Stimulated activated CD4-positive, alpha-beta T cell treated with anti-CD3 and anti-CD28 coated beads, Interleukin-15, amount 100 ng/mL, for 24 hours (primary cell): ENCODE data around the gene CLCA1.
A peak's percentile ranks its signal among the peaks of the same experiment; 100 is the strongest.

Experiments used
- DNase-seq: peaks from one replicate; pipeline ENCODE4 v3.0.0-alpha.2; 2020

CLCA1 gene

DNA sequence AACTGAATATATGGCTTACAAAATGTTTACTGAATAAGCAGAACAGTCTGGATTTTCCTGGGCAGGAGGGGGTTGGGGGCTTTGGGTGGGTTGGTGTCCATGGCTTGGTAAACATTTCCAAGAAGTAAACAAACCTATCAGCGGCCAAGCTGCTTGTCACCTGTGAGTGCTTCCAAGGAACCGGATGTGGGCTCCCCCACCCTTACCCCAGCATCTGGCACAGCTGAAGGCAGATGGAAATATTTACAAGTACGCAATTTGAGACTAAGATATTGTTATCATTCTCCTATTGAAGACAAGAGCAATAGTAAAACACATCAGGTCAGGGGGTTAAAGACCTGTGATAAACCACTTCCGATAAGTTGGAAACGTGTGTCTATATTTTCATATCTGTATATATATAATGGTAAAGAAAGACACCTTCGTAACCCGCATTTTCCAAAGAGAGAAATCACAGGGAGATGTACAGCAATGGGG is at the start of gene CLCA1:
Gene CLCA1, plus strand, starts transcription at position 427 of the 477 bp plus-strand sequence. Its CDS starts 45 bp downstream, at position 472.
- no peak for DNase-seq

DNA sequence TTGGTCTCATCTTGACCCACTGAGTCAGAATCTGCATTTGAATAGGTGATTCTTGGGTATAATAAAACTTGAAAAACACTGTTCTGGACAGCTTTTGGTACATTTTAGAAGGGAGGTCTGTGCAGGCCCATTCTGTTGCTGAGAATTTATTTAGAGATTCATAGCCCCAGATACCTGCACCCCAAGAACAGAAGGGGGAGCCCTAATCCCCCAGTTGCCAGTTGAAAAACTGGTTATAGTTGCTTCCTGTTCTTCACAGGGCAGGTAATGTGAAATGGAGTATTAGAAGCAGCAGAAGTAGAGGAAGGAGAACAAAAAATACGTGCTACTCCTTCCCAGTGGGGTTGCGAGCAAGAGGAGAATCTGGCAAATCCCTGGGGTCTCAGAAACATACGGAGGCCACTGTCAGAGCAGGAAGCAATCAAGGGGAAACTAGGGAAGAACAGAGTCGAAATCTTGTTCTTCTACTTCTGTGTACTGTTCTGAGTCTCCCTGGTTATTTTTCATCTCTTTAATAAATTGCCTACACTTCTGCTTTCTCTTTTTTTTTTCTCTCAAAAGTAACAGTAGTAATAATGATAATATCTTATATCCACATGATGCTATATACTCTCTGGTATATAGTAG is 49.3 kb upstream of the CLCA1 start:
- DNase-seq: peak; percentile 46

DNA sequence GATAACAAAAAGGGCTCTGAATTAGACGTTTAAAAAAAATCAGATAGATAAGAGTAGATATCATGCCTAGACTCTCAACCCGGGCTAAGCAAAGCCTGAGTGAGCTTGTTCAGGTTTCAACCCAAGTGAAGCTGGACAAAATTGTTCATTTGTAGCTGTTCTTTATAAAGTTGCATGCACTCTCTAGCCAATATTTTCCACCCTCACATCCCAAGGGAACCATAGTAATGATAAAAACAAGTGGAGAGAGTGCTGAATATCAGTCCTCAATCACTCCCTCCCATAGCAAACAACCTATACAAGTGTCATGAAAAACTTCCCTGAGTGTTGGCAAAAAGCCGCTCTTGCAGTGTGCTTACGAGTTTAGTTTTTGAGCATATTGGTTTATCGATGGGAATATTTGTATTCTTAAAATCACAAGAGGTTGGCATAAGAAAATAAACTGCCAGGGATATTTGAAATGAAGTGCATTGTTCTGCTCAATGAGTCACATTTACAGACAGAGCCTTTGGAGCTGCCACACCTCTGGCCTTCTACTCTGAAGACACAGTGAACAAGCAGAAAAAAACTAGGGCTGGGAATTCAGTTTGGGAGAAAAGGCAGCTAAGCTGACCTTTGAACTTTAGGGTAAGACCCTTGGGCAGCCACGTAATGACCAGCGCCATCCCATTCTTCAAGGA is 47.0 kb upstream of the CLCA1 start:
- DNase-seq: no peak

DNA sequence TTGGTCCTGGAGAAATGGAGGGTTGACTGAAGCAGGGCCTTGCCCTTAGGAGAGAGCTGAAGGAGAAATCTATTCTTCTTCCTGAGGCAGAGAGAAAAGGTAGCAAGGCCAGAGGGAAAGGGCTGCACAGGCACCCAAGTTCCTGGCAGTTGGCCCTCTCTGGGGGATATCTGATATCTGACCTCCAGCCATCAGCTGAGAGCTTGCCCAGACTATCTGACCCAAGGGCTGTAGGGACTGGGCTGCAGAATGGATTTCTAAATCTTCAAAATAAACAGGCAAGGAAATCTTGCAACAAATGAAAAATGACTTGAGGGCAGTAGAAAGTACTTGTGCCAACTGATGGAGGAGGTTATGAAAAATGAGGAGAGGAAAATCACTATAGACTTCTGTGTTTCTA is 45.3 kb upstream of the CLCA1 start:
- DNase-seq: no peak

DNA sequence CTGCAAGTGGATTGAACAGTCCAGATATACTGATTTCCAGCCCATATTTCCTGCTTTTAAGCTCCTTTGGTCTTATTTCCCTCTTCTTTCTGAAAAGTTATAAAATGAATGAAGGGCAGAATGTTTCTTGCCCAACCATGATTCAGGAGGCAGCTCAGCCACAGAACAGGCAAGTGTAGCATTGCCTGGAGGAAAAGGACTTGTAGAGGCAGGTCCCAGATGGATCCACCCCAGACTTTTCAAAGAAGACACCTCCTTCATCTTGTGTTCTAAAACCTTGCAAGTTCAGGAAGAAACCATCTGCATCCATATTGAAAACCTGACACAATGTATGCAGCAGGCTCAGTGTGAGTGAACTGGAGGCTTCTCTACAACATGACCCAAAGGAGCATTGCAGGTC is 44.9 kb upstream of the CLCA1 start, which contains the start of gene CLCA2:
Gene CLCA2, plus strand, starts transcription at position 299 of the 400 bp plus-strand sequence. Its CDS starts 77 bp downstream, at position 376.
- no peak for DNase-seq

DNA sequence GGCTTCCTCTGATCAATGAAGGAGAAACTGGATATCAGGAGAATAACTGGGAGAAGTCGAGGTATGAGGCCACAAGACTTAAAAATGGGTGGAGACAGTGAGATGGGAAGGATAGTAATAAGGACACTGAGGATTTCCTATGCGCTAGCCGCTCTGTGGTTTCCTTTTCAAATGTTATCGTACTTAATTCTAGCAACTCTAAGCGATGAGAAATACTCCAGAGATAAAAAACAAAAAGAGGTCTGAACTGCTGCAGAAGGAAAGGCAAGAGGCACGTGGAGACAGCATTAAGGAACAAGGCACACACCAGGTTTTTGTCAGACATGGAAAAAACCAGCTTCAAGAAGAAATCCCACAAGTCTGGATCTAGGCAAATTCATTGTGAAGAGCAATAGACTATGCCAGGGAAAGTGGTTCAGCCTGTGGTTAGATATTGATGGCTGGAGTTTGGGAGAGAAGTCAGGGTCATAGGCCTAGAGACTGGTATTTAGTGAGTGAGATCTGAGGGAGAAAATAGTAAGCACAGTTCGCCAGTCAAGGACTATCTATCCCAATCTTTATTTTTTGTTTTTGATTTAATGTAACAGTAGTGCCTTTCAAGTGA is 39.5 kb upstream of the CLCA1 start:
- DNase-seq: no peak

GRCh38 chr1:86429835-86430234 is 38.9 kb upstream of the CLCA1 start:
- no peak for DNase-seq

GRCh38 chr1:86430376-86430775 is 38.4 kb upstream of the CLCA1 start:
- DNase-seq: no peak

DNA sequence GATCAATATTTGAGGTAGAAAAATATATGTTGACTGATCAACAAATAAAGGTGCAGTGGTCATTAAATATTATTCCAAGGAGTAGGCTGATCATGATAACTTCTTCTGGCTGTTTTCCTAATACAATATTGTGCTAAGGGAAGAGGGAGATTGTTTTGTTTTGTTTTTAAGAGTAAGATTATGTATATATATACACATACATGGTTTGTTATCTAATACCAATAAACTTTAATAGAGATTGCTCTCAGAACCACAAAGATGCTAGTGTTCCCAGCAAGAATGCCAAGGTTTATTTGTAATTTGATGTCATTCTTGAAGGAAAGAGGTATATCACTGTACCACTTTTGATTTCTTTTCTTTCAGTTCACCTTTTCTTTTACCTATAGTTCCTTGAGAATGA is 34.7 kb upstream of the CLCA1 start:
- DNase-seq: no peak

DNA sequence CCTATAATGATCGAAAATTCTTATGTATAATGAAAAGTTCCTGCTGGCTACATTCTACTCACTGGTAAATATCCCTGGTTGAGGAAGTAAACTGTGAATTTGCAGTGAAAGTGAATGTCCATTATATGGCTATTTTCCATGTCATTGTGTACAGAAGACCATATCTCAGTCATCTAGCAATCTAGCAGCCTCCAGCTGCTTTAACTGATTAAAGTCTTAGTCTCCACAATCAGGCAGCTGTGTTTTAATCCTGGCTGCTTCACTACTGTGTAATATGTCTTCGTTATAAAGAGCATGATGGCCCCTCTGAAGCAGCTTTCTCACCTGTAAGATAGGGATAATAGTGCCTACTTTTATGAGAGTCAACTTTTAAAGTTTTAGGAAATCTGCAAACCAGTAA is 33.4 kb upstream of the CLCA1 start:
- no peak for DNase-seq

DNA sequence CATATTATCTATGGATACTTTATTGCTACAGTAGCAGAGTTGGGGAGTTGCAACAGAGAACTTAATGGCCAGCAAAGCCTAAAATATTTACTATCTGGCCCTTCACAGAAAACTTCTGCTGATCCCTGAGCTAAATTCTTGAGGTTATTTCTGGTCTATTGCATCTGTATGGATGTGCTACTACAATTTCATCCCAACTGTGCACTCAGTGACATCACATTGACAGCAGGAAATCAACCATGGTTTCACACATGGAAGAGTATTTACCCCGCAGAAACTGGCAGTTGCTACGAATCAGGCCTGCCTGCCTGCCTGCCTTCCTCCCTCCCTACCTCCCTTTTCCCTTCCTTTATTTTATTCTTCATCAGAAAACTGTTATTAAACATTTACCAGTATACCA is 32.7 kb upstream of the CLCA1 start:
- DNase-seq: no peak

DNA sequence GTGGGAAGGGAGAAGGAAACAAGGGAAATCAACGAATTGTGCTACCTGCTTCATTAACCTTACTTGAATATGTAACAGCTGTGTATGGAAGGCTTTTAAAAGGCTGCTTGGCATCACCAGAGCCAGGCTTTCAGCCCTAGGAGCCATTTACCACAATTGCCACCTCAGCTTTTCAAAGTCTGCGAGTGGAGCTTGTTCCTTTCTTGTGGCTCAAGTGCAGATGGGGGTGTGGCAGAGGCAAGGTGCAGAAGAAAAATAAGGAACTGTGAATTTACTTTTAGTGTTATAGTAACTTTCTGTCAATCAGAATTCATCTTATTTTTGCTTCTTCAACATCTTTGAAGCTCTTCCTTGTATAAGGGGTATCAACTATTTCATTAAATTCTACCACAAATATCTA is 27.1 kb upstream of the CLCA1 start:
- DNase-seq: no peak

GRCh38 chr1:86441997-86442396 is 26.7 kb upstream of the CLCA1 start:
- DNase-seq: no peak

GRCh38 chr1:86445919-86446318 is 22.8 kb upstream of the CLCA1 start:
- no peak for DNase-seq

DNA sequence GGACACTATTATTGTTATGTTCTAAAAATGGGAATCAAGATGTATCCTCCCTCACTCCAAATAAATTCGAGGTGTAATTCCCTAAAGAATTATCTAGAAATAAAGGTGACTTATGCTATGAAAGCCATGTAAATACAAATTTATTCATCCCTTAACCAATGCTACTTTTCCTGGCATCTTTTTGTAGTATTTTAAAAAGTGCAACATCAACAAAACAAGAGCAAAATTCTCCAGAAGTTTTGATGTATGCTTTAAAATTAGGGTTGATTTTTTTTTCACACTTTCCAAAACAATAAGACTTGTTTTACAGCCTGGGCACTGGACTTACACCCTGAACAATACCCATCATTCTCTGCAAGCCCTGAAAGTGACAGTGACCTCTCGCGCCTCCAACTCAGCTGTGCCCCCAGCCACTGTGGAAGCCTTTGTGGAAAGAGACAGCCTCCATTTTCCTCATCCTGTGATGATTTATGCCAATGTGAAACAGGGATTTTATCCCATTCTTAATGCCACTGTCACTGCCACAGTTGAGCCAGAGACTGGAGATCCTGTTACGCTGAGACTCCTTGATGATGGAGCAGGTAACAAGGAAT is 21.4 kb upstream of the CLCA1 start:
- no peak for DNase-seq

GRCh38 chr1:86448670-86449069 is 20.1 kb upstream of the CLCA1 start:
- DNase-seq: no peak

DNA sequence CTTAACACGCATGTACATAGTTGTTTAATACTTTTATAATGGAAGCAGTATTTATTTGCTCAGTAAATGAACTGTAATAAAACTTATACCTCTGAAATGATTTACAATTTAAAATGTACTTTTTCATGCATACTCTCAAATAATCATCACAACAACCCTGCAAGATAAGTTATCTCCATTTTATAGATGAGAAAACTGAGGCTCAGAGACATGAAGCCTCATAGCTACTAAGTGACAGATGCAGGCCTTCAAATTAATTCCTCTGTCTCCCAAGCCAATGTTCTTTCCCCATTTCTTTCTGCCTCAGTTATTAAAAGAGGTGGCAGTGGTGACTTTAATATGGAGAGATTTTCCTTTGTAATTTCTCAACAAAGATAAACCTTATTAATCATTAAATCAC is 19.6 kb upstream of the CLCA1 start:
- no peak for DNase-seq

GRCh38 chr1:86450847-86451246 is 17.9 kb upstream of the CLCA1 start:
- DNase-seq: no peak

DNA sequence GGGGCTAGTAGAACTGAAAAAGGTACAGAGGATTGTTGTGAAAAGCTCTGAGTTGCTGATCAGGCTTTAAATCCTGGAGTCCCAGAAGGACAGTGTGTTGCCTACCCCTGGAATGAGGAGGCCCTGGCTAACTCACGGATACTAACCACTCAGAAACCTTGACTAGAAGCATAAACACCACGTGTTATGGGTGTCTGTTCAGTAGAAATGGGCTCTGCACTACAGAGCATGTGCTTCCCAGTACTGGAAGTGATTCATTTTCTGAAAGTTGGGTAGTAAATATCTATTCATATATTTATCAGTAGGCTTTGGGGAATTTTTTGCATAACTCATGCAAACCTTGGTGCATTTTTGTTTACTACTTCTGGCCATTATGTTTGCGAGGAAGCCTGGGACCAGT is 15.1 kb upstream of the CLCA1 start:
- no peak for DNase-seq

DNA sequence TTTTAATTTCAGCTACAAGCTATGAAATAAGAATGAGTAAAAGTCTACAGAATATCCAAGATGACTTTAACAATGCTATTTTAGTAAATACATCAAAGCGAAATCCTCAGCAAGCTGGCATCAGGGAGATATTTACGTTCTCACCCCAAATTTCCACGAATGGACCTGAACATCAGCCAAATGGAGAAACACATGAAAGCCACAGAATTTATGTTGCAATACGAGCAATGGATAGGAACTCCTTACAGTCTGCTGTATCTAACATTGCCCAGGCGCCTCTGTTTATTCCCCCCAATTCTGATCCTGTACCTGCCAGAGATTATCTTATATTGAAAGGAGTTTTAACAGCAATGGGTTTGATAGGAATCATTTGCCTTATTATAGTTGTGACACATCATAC is 13.7 kb upstream of the CLCA1 start:
- DNase-seq: no peak

DNA sequence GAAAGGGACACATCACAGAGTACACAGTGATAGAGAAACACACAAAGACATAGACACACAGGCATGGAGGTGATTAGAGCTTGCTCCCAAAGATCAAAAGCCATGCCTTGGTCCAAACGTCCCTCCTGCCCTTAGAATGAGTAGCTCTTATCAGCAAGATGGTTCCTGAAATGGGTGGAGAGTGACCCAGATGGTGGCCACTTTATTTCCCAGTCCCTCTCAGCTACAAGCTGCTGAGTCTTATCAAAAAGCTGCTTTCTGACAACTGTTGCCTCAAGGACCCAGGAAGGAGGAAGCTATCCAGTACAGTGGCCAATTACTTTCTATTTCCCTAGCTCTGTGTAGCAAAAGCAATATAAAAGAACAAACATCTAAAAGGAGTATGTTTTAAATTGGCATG is 7.7 kb upstream of the CLCA1 start:
- DNase-seq: no peak

DNA sequence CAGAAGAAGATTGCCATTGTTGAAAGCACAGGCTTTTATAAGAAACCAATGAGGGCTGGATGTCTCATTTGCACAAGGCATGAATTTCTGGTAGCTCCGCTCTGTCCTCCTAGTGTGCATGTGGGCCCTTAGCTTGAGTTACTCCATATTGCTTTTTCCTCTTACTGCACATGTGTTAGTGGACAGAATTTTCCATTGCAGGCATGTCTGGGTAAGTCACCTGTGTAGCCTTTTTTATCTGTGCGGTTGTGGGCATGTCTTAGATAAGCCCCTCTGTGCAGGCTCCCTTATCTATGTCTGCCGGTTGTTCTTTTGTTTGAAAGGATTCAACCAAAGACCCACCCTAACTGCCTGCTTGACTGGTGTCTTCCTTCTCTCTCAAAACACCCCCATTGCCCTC is 7.2 kb upstream of the CLCA1 start:
- DNase-seq: no peak

DNA sequence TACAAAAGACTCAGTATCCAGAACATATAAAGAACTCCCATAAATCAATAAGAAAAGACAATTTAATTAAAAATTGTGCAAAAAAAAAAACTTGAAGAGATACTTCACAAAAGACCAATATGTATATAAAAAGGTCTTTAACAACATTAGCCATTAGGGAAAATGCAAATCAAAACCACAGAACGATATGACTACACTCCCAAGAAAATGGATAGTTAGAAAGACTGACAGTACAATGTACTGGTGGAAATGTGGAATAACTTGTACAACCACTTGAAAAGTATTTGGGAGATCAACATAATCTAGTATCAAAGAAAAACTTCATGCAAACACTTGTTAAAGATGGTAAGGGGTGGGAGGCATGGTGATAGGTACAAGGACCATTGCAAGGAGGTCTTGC is 3.9 kb upstream of the CLCA1 start:
- no peak for DNase-seq
